ENCODE results near the gene NT5DC1. TPM values are rescaled to one million over a fixed set of nuclear protein-coding genes. Genes with fewer than 3 reads are reported as not detected.

Gene NT5DC1
- total and polyA plus RNA-seq, 2 experiments from 2014 or later, result 27.0 to 29.8 TPM

GRCh38 chr6:116258520-116258919, 157.9 kb downstream of the NT5DC1 start (continued):
- no peak for TF ChIP-seq REST (IDR thresholded peaks at IDR 0.05; ENCODE audit: unreplicated experiment)

GRCh38 chr6:116263353-116263752, 162.7 kb downstream of the NT5DC1 start:
- Histone ChIP-seq H3K4me1 (ENCODE audit: insufficient read depth) (no peaks in the 10 kb centered on the region), H3K4me3 (no peak overlapping the region), H4K20me1 (replicated peaks; ENCODE audit: insufficient read depth) (no peaks in the 10 kb centered on the region), H3K9me2 (ENCODE audit: insufficient read depth) (no peaks in the 10 kb centered on the region), H3K79me2 (replicated peaks; ENCODE audit: insufficient read depth) (no peaks in the 10 kb centered on the region; the same call in 1 of the 2 replicates), H3K27me3 (ENCODE audit: insufficient read depth) (no peaks in the 10 kb centered on the region), H3K27ac (ENCODE audit: low read depth) (no peak overlapping the region), H2AFZ (no peak overlapping the region), H3K36me3 (ENCODE audit: insufficient read depth) (no peaks in the 10 kb centered on the region; the same call in 1 of the 2 replicates), H3K4me2 (no peak overlapping the region), H3F3A (replicated peaks; ENCODE audit: low read depth) (no peaks in the 10 kb centered on the region)
- TF ChIP-seq ZNF462 (CRISPR knock-in tag; IDR thresholded peaks at IDR 0.05) (no peak), ZNF331 (CRISPR knock-in tag; IDR thresholded peaks at IDR 0.05; ENCODE audit: low read depth) (no peak)
- Mint-ChIP-seq H3K4me3 (no peak overlapping the region), H3K27ac (no peak overlapping the region), H3K27me3 (ENCODE audit: insufficient read depth, low read depth, poor library complexity) (no peaks in the 10 kb centered on the region), H3K4me1 (no peaks in the 10 kb centered on the region; the same call in 2 of the 3 replicates), H3K9me3 (no peaks in the 10 kb centered on the region), H3K36me3 (ENCODE audit: low read depth) (peaks cover 3% of the 10 kb centered on the region; the same call in 1 of the 3 replicates)
- DNase-seq (ENCODE audit: low spot score) (no peak), ATAC-seq (no peak)

Data from GM23338 (cell line).